CD14-positive monocyte (primary cell): ENCODE measurements around the gene ETV1. TPM values are rescaled to one million over a fixed set of nuclear protein-coding genes. Genes with fewer than 3 reads are reported as not detected.

Source experiments
- DNase-seq, 3 donors: peaks; one replicate each; pipeline ENCODE4 v3.0.0-alpha.2; 2011 to 2022
- H2AFZ ChIP-seq: 2 replicates; pipeline ENCODE4 v1.6.0; 2012; ENCODE audit warnings: mild to moderate bottlenecking, low read depth, low read length, inconsistent platforms; ENCODE audit not compliant: insufficient read depth, poor library complexity, severe bottlenecking
- H3K27ac ChIP-seq, 2 donors: 1 replicate in 1 of 2; 2 replicates in 1 of 2; pipeline ENCODE4 v1.5.1; 2012 to 2013; ENCODE audit warnings: low read length in 2 of 2, control low read depth in 1 of 2, inconsistent platforms in 1 of 2, low read depth in 1 of 2, mild to moderate bottlenecking in 1 of 2
- H3K27me3 ChIP-seq, 2 donors: one replicate each; pipeline versions ENCODE4 v1.6.0 to v1.6.1; 2011 to 2013; ENCODE audit warnings: low read length in 2 of 2; ENCODE audit not compliant: control insufficient read depth in 2 of 2, insufficient read depth in 2 of 2
- H3K36me3 ChIP-seq, 2 donors: replicated peaks in 1 of 2; 1 replicate in 1 of 2; 2 replicates in 1 of 2; pipeline versions ENCODE4 v1.5.1 to v1.6.1; 2012 to 2013; ENCODE audit warnings: low read length in 2 of 2, control low read depth in 1 of 2, inconsistent platforms in 1 of 2, mild to moderate bottlenecking in 1 of 2; ENCODE audit not compliant: insufficient read depth in 2 of 2, control insufficient read depth in 1 of 2
- H3K4me1 ChIP-seq, 2 donors: 1 replicate in 1 of 2; 2 replicates in 1 of 2; pipeline versions ENCODE4 v1.5.1 to v1.6.1; 2012 to 2013; ENCODE audit warnings: low read length in 2 of 2, control low read depth in 1 of 2, inconsistent platforms in 1 of 2, mild to moderate bottlenecking in 1 of 2, moderate library complexity in 1 of 2; ENCODE audit not compliant: insufficient read depth in 2 of 2, control insufficient read depth in 1 of 2
- H3K4me2 ChIP-seq: replicated peaks from 2 replicates; pipeline ENCODE3; 2012; ENCODE audit warnings: low read length, moderate library complexity, mild to moderate bottlenecking; ENCODE audit not compliant: poor library complexity, severe bottlenecking; ENCODE audit errors: extremely low read depth
- H3K4me3 ChIP-seq, 3 experiments: fragments of 200-600 bp in 1 of 3; sonication (generic) in 1 of 3; replicated peaks in 1 of 3; 1 replicate in 2 of 3; 2 replicates in 1 of 3; pipeline ENCODE4 v1.5.1; 2011 to 2013; ENCODE audit warnings: low read length in 3 of 3, mild to moderate bottlenecking in 3 of 3, control low read depth in 2 of 3, low read depth in 2 of 3, inconsistent platforms in 1 of 3, moderate library complexity in 1 of 3
- H3K79me2 ChIP-seq: 2 replicates; pipeline ENCODE4 v1.6.0; 2012; ENCODE audit warnings: mild to moderate bottlenecking, control low read depth, inconsistent platforms, low read length, moderate library complexity; ENCODE audit not compliant: insufficient read depth
- H3K9ac ChIP-seq: 2 replicates; pipeline ENCODE4 v1.6.0; 2017; ENCODE audit warnings: low read length, mild to moderate bottlenecking; ENCODE audit not compliant: insufficient read depth, poor library complexity, severe bottlenecking
- H3K9me3 ChIP-seq, 2 donors: replicated peaks in 1 of 2; 1 replicate in 1 of 2; 2 replicates in 1 of 2; pipeline versions ENCODE4 v1.5.1 to v1.6.1; 2012 to 2013; ENCODE audit warnings: low read length in 2 of 2, control low read depth in 1 of 2; ENCODE audit not compliant: control insufficient read depth in 1 of 2, insufficient read depth in 1 of 2
- H4K20me1 ChIP-seq: 2 replicates; pipeline ENCODE4 v1.6.0; 2012; ENCODE audit warnings: mild to moderate bottlenecking, low read length, control low read depth, moderate library complexity; ENCODE audit not compliant: insufficient read depth
- H3K27ac Mint-ChIP-seq, 7 donors: one replicate each; pipeline ENCODE4 v1.8.0; 2020; ENCODE audit warnings: mild to moderate bottlenecking in 7 of 7, mixed read lengths in 7 of 7, moderate library complexity in 6 of 7, inconsistent platforms in 2 of 7
- H3K27me3 Mint-ChIP-seq, 3 donors: one replicate each; pipeline ENCODE4 v1.8.0; 2021 to 2022; ENCODE audit warnings: low read depth in 3 of 3, mild to moderate bottlenecking in 3 of 3, mixed read lengths in 3 of 3, moderate library complexity in 3 of 3, inconsistent platforms in 1 of 3
- H3K36me3 Mint-ChIP-seq, 2 donors: one replicate each; pipeline ENCODE4 v1.8.0; 2020; ENCODE audit warnings: mixed read lengths in 2 of 2, inconsistent platforms in 1 of 2, mild to moderate bottlenecking in 1 of 2
- H3K4me1 Mint-ChIP-seq: one replicate; pipeline ENCODE4 v1.8.0; 2020; ENCODE audit warnings: mild to moderate bottlenecking, mixed read lengths
- H3K4me3 Mint-ChIP-seq, 2 donors: one replicate each; pipeline ENCODE4 v1.8.0; 2020; ENCODE audit warnings: mild to moderate bottlenecking in 2 of 2, mixed read lengths in 2 of 2, moderate library complexity in 1 of 2
- H3K9me3 Mint-ChIP-seq, 7 donors: one replicate each; pipeline ENCODE4 v1.8.0; 2020 to 2022; ENCODE audit warnings: mixed read lengths in 7 of 7, mild to moderate bottlenecking in 6 of 7, moderate library complexity in 6 of 7, inconsistent platforms in 2 of 7
- WGBS: methylation state at CpG from one replicate; pipeline ENCODE4 v1.1.5; 2013; ENCODE audit warnings: missing lambda C conversion rate; ENCODE audit not compliant: insufficient coverage; 5-methylcytosine and 5-hydroxymethylcytosine counted together
- intact Hi-C, 2 donors: fragments of 100-400 bp; cut with micrococcal nuclease; formaldehyde crosslinking; loops; one replicate each; pipeline versions ENCODE4 v1.15.0 to v1.15.1; 2023
- polyA plus RNA-seq, 3 donors: library from polyadenylated mRNA; depleted of rRNA in 1 of 3; unstranded in 2 of 3; stranded (reverse) in 1 of 3; fragments of 300-500 nt in 2 of 3; fragments of >200 nt in 1 of 3; fragmentation: Illumina TruSeq in 2 of 3; gene quantifications; 1 replicate in 2 of 3; 2 replicates in 1 of 3; pipeline ENCODE4 v1.2.3, GENCODE V29; 2012 to 2021
- TF ChIP-seq, protein P1 (sequence below): fragments of 200-600 bp; IDR thresholded peaks from one replicate; pipeline ENCODE4 v1.8.0; 2022; ENCODE audit warnings: antibody characterized with exemption, mild to moderate bottlenecking

ETV1 gene
- polyA plus RNA-seq, 3 donors: not detected

DNA sequence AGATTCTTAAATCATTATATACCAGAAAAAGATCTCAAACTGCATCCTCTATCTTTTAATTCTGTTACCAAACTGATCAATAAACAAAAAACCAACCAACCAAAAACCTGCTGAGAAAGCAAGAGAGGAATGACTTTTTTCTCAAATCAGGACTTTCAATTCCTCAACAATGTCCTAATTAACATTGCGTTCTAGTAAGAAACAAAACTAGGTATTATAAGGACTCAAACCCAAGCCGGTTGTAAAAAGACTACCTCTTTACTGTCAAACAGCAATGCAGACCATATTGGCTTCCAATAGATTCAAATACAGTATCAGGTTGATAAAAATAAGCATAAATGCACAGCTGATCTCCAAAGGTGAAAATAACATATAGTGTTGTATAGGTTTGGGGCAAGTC, 57.3 kb downstream of the ETV1 start:
- H3K4me3 Mint-ChIP-seq: no peak overlapping the region
- intact Hi-C loops: no loop called here
- Histone ChIP-seq H3K36me3 (no peaks in the 10 kb centered on the region), H3K4me3 (no peak overlapping the region), H4K20me1 (no peaks in the 10 kb centered on the region), H3K79me2 (no peaks in the 10 kb centered on the region), H3K27ac (no peak overlapping the region), H3K9me3 (no peaks in the 10 kb centered on the region), H3K9ac (no peak overlapping the region), H2AFZ (no peak overlapping the region), H3K4me2 (no peak overlapping the region), H3K4me1 (no peaks in the 10 kb centered on the region), H3K27me3 (no peaks in the 10 kb centered on the region)
- TF ChIP-seq, protein P1, sequence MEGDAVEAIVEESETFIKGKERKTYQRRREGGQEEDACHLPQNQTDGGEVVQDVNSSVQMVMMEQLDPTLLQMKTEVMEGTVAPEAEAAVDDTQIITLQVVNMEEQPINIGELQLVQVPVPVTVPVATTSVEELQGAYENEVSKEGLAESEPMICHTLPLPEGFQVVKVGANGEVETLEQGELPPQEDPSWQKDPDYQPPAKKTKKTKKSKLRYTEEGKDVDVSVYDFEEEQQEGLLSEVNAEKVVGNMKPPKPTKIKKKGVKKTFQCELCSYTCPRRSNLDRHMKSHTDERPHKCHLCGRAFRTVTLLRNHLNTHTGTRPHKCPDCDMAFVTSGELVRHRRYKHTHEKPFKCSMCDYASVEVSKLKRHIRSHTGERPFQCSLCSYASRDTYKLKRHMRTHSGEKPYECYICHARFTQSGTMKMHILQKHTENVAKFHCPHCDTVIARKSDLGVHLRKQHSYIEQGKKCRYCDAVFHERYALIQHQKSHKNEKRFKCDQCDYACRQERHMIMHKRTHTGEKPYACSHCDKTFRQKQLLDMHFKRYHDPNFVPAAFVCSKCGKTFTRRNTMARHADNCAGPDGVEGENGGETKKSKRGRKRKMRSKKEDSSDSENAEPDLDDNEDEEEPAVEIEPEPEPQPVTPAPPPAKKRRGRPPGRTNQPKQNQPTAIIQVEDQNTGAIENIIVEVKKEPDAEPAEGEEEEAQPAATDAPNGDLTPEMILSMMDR: no peak
- H3K9me3 Mint-ChIP-seq: peaks cover 0 to 3% (median 2%) of the 10 kb centered on the region in 7 donors
- no peak for DNase-seq
- H3K36me3 Mint-ChIP-seq: no peaks in the 10 kb centered on the region
- peaks cover 2 to 3% (median 3%) of the 10 kb centered on the region in 3 donors for H3K27me3 Mint-ChIP-seq
- WGBS: no CpG with 5 or more reads among the region's 2 CpGs
- no peak overlapping the region for H3K27ac Mint-ChIP-seq
- no peaks in the 10 kb centered on the region for H3K4me1 Mint-ChIP-seq

DNA sequence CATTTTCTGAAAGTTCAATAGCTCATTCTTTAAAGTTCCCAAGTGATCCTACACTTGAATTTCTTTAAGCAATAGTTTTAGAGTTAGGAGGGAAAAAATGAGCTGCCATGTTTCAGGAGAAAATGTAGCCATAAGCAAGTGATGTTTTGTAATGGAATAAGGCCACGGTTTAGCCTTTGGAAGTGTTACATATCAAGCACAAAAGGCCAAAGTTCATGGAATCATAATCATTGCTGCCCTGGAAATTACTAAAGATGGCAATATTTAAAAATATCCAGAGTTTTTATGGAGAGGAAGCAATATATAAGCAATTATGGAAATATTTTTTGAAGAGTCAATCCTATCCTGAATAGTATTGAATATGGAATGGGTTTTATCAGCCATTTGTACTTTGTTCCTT, 68.4 kb downstream of the ETV1 start:
- H3K27me3 ChIP-seq: no peaks in the 10 kb centered on the region
- no peaks in the 10 kb centered on the region for H4K20me1 ChIP-seq
- no peak overlapping the region for H3K4me3 Mint-ChIP-seq

More for the DNA sequence above, 68.4 kb downstream of the ETV1 start:
- intact Hi-C loops: no loop called here
- Histone ChIP-seq H3K4me1 (no peaks in the 10 kb centered on the region), H3K36me3 (no peaks in the 10 kb centered on the region), H3K79me2 (no peaks in the 10 kb centered on the region), H3K9ac (no peak overlapping the region), H2AFZ (no peak overlapping the region), H3K27ac (no peak overlapping the region), H3K4me3 (no peak overlapping the region), H3K9me3 (no peaks in the 10 kb centered on the region), H3K4me2 (no peak overlapping the region)
- Mint-ChIP-seq H3K27me3 (peaks cover 3 to 5% (median 4%) of the 10 kb centered on the region in 3 donors), H3K9me3 (peaks cover 0 to 6% (median 0%) of the 10 kb centered on the region in 7 donors), H3K27ac (no peak overlapping the region), H3K36me3 (no peaks in the 10 kb centered on the region), H3K4me1 (no peaks in the 10 kb centered on the region)
- DNase-seq: no peak
- no CpG with 5 or more reads among the region's 1 CpG for WGBS
- TF ChIP-seq, protein P1: no peak
